Mucosa of descending colon (tissue), 3 donors: ENCODE measurements around the gene SLC6A16. TPM values are rescaled to one million over a fixed set of nuclear protein-coding genes. Genes with fewer than 3 reads are reported as not detected.
"Not testable (repeated sequence)": the region's sequence is repeated elsewhere in the genome, so short reads cannot be mapped to it uniquely, and the experiment has no call there.

Experiments
- ATAC-seq: fragments of 200-7000 bp; cut with Tn5 transposase; one replicate; pipeline ENCODE4 v1.9.1; 2020; ENCODE audit warnings: mild to moderate bottlenecking, moderate library complexity
- DNase-seq, 3 donors: peaks; one replicate each; pipeline ENCODE4 v3.0.0-alpha.2; 2020
- H3K36me3 ChIP-seq: fragments of 200-600 bp; one replicate; pipeline ENCODE4 v1.8.0; 2021; ENCODE audit warnings: low read depth, mild to moderate bottlenecking
- H3K4me1 ChIP-seq: fragments of 200-600 bp; one replicate; pipeline ENCODE4 v1.8.0; 2021; ENCODE audit warnings: low read depth, mild to moderate bottlenecking
- H3K4me3 ChIP-seq: fragments of 200-600 bp; one replicate; pipeline ENCODE4 v1.8.0; 2021; ENCODE audit warnings: mild to moderate bottlenecking
- H3K9me3 ChIP-seq: fragments of 200-600 bp; one replicate; pipeline ENCODE4 v1.8.0; 2021; ENCODE audit warnings: mild to moderate bottlenecking
- intact Hi-C, 2 donors: fragments of 100-400 bp; cut with DNase I in 1 of 2; cut with micrococcal nuclease in 1 of 2; formaldehyde crosslinking; loops; one replicate each; pipeline versions ENCODE4 v1.11.0 to v1.11.1; 2022; cut with DNase I, micrococcal nuclease
- total RNA-seq, 3 donors: library from RNA; stranded (reverse); fragmentation: NEBNext Ultra II Directional in 2 of 3; extraction: Animal tissue kit (Norgen Biotek cat#: 25700) in 2 of 3; gene quantifications; one replicate each; pipeline versions ENCODE4 v1.2.1 to v1.2.4, GENCODE V29; 2021 to 2023
- TF ChIP-seq, protein P1 (sequence below): fragments of 200-600 bp; IDR thresholded peaks from one replicate; pipeline ENCODE4 v1.8.0; 2022; ENCODE audit warnings: antibody characterized with exemption, mild to moderate bottlenecking
- donor health status: DM: no; HTN: no; CAD: no; lungs with moderate emphysema.
- donor health status: DM: no; HTN: no; CAD: no.
- donor health status: DM: no; HTN: yes; CAD: no.

Gene SLC6A16
- total RNA-seq, 3 donors from 2014 or later, result 0.36 to 3.7 (median 0.52) TPM

DNA sequence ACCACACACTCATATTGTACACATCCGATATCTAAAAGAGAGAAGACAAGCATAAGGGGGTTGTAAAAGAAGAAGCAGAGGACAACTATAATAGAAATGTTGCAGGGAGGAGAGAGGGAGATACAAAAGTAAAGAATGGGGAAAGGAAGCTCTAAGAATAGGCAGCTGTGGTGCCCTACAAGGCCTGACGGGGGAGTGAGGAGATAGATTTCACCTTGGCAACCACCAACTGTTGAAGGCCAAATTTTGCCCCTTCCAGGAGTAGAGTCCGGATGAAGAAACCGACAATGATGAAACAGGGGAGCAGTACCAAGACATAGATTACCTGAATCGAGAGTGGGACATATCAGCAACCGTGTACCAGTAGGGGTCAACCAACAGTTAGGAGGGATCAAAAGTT, 15.9 kb downstream of the SLC6A16 start:
- intact Hi-C loops, result no loop called here
- ATAC-seq (no peak), DNase-seq (no peak)
- Histone ChIP-seq H3K4me1 (no peaks in the 10 kb centered on the region), H3K9me3 (no peaks in the 10 kb centered on the region), H3K4me3 (no peak overlapping the region), H3K36me3 (no peaks in the 10 kb centered on the region)
- TF ChIP-seq, protein P1, sequence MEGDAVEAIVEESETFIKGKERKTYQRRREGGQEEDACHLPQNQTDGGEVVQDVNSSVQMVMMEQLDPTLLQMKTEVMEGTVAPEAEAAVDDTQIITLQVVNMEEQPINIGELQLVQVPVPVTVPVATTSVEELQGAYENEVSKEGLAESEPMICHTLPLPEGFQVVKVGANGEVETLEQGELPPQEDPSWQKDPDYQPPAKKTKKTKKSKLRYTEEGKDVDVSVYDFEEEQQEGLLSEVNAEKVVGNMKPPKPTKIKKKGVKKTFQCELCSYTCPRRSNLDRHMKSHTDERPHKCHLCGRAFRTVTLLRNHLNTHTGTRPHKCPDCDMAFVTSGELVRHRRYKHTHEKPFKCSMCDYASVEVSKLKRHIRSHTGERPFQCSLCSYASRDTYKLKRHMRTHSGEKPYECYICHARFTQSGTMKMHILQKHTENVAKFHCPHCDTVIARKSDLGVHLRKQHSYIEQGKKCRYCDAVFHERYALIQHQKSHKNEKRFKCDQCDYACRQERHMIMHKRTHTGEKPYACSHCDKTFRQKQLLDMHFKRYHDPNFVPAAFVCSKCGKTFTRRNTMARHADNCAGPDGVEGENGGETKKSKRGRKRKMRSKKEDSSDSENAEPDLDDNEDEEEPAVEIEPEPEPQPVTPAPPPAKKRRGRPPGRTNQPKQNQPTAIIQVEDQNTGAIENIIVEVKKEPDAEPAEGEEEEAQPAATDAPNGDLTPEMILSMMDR, result no peak

DNA sequence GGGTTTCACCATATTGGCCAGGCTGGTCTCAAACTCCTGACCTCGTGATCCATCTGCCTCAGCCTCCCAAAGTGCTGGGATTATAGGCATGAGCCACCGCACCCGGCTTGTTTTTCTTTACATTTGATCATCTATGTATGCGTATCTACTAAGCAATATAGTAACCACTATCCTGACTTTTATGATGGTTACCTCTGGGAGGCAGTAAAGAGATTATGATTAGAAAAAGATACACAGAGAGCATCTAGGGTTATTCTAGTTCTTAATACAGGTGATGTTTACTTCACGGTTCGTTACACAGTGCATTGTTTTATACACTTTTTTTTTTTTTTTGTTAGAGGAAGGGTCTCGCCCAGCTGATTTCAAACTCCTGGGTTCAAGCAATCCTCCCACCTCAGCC, 18.3 kb downstream of the SLC6A16 start:
- H3K4me3 ChIP-seq, DNase-seq, H3K9me3 ChIP-seq, H3K36me3 ChIP-seq, H3K4me1 ChIP-seq, intact Hi-C loops: not testable (repeated sequence)
- peak; percentile 28 for ATAC-seq

DNA sequence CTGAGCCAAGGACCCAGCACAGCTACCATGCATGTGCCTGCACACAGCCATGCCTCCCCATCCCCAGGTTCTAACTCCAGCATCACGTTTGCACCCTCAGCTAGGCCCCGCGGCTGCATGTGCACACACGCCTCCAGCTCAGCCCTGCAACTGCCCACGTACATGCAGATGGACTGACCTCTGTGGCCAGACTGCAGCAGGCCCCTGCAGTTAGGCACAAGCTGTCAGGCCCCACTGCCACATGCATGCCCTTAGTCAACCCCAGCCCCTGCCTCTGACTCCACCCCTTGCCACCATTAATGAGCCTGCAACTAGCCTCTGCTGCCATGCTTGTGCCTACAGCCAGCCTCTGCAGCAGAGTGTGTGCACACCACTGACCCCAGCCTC, 23.1 kb downstream of the SLC6A16 start:
- intact Hi-C loops, result no loop called here
- DNase-seq, result no peak
- Histone ChIP-seq H3K4me1 (no peaks in the 10 kb centered on the region), H3K36me3 (no peaks in the 10 kb centered on the region), H3K4me3 (no peak overlapping the region), H3K9me3 (no peaks in the 10 kb centered on the region)
- no peak for ATAC-seq
- TF ChIP-seq, protein P1, result no peak

DNA sequence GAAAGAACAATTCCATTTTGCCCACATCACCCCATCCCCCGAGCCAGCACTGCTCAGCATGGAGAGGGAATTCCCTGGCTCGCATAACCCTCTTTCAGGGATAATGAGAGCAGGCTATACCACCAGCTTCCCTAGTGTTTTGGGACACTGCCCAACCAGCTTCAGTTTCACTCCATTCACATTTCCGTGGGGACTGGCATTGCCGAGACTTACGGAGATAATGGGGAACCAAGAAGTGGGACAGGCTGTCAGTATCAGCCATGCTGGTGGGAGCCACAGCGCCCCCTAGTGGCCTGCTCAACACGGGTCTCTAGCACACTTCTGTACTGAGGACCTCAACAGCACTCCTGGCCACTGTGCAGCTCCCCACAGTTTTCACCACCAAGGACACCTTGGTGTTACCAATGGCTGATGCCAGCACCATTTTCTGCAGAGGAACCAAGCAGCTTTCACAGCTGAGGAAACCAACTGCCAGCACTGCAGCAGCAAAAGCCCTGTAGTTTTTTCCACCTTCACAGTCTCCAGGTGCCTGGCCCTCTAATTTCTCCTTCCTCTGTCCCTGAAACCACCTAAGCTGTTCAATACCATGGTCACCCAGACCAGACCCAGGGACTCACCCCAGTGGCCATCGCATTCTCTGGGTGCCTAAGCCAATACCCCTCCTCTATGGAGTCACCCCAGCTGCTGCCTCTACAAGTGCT, 23.7 kb downstream of the SLC6A16 start:
- intact Hi-C loops, result no loop called here

DNA sequence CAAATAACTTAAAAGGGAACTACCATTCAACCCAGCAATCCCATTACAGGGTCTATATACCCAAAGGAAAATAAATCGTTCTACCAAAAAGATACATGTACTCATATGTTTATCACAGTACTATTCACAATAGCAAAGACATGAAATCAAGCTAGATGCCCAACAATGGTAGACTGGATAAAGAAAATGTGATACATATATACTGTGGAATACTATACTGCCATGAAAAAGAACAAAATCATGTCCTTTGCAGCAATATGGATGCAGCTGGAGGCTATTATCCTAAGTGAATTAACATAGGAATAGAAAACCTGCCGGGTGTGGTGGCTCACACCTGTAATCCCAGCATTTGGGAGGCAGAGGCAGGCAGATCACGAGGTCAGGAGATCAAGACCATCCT, 26.3 kb downstream of the SLC6A16 start:
- H3K36me3 ChIP-seq, DNase-seq, intact Hi-C loops, ATAC-seq, H3K4me3 ChIP-seq, H3K4me1 ChIP-seq, H3K9me3 ChIP-seq: not testable (repeated sequence)

More for the DNA sequence above, 23.7 kb downstream of the SLC6A16 start:
- peak; percentile 97 for ATAC-seq
- no peaks in the 10 kb centered on the region for H3K36me3 ChIP-seq
- no peaks in the 10 kb centered on the region for H3K4me1 ChIP-seq
- TF ChIP-seq, protein P1, result peak; percentile 88
- DNase-seq, result peak; percentile 81 to 91 (median 84)
- no peak overlapping the region for H3K4me3 ChIP-seq
- no peaks in the 10 kb centered on the region for H3K9me3 ChIP-seq

DNA sequence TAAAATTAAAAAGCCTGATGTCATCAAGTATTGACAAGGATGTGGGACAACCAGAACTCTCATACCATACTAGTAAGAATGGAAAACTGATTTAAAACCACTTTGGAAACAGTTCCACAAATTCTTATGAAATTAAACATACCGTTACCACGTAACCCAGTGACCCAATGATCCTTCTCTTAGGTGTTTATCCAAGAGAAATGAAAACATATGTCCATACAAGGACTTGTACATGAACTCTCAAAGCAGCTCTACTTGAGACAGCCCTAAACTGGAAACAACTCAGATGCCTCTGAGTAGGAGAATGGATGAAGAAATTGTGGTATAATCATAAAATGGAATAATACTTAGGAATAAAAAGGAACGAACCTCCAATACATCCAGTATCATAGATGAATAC, 27.6 kb downstream of the SLC6A16 start:
- TF ChIP-seq, protein P1, result no peak
- Histone ChIP-seq H3K9me3 (no peaks in the 10 kb centered on the region), H3K36me3 (no peaks in the 10 kb centered on the region), H3K4me1 (no peaks in the 10 kb centered on the region), H3K4me3 (no peak overlapping the region)
- no peak for ATAC-seq
- intact Hi-C loops, result no loop called here
- no peak for DNase-seq
